Testis (tissue), 3 donors: ENCODE data around the gene TDRD10. TPM values are rescaled to one million over a fixed set of nuclear protein-coding genes. Genes with fewer than 3 reads are reported as not detected.

ENCODE experiments used
- polyA plus RNA-seq: library from polyadenylated mRNA; stranded (reverse); fragments of 350-450 nt; fragmentation: Illumina TruSeq; extraction: RNeasy Lipid Tissue Mini Kit (QIAGEN cat#74804); gene quantifications from one replicate; pipeline ENCODE4 v1.2.3, GENCODE V29; 2014; ENCODE audit warnings: low read depth, low replicate concordance; ENCODE audit not compliant: insufficient read depth
- total RNA-seq, 2 donors: library from RNA; depleted of rRNA; stranded (reverse); fragments of >200 nt; gene quantifications; one replicate each; pipeline ENCODE4 v1.2.3, GENCODE V29; 2016

The TDRD10 gene
- total and polyA plus RNA-seq, 3 donors from 2014 or later: 50.9 to 123 (median 60.3) TPM

Other genes starting within 250 kb of the TDRD10 start
- gene HAX1, start 229.6 kb upstream of the TDRD10 start, total RNA-seq: 10 to 100 TPM; 92.7 to 98.9 TPM
- gene HAX1, start 229.6 kb upstream of the TDRD10 start, polyA plus RNA-seq: 192 TPM
- gene AQP10, start 181.1 kb upstream of the TDRD10 start, total RNA-seq: 1 to 10 TPM; 2.0 to 2.2 TPM
- 0.41 TPM for gene AQP10, start 181.1 kb upstream of the TDRD10 start, polyA plus RNA-seq
- 100 to 1,000 TPM; 179 to 204 TPM for gene ATP8B2, start 176.7 kb upstream of the TDRD10 start, total RNA-seq
- 50.9 TPM for gene ATP8B2, start 176.7 kb upstream of the TDRD10 start, polyA plus RNA-seq
- 10 to 100 TPM; 25.0 to 29.7 TPM for gene IL6R, start 96.9 kb upstream of the TDRD10 start, total RNA-seq
- gene IL6R, start 96.9 kb upstream of the TDRD10 start, polyA plus RNA-seq: 8.5 TPM
- gene SHE, start 193 bp downstream of the TDRD10 start, total RNA-seq: 10 to 100 TPM; 53.7 to 57.9 TPM
- 50.9 TPM for gene SHE, start 193 bp downstream of the TDRD10 start, polyA plus RNA-seq
- 10 to 100 TPM; 63.5 to 65.2 TPM for gene UBE2Q1, start 56.4 kb downstream of the TDRD10 start, total RNA-seq
- 128 TPM for gene UBE2Q1, start 56.4 kb downstream of the TDRD10 start, polyA plus RNA-seq
- gene CHRNB2, start 65.6 kb downstream of the TDRD10 start, total RNA-seq: 1 to 10 TPM; 1.2 to 1.3 TPM
- 1.3 TPM for gene CHRNB2, start 65.6 kb downstream of the TDRD10 start, polyA plus RNA-seq
- 100 to 1,000 TPM; 168 to 181 TPM for gene ADAR, start 106.0 kb downstream of the TDRD10 start, total RNA-seq
- 94.4 TPM for gene ADAR, start 106.0 kb downstream of the TDRD10 start, polyA plus RNA-seq